GM19463 (cell line): ENCODE results near the gene SETD1B.
"Not testable (repeated sequence)": the region's sequence is repeated elsewhere in the genome, so short reads cannot be mapped to it uniquely, and the experiment has no call there.

Experiments
- ATAC-seq: cut with Tn5 transposase; IDR thresholded peaks from one replicate; pipeline ENCODE4 v1.9.1; 2021; ENCODE audit warnings: mild to moderate bottlenecking, moderate library complexity; ENCODE audit not compliant: unreplicated experiment

SETD1B gene

GRCh38 chr12:121845701-121846100, 41.9 kb downstream of the SETD1B start:
- no peak for ATAC-seq

GRCh38 chr12:121849211-121849610, 45.4 kb downstream of the SETD1B start:
- no peak for ATAC-seq

GRCh38 chr12:121849665-121850064, 45.9 kb downstream of the SETD1B start:
- ATAC-seq: no peak

GRCh38 chr12:121852392-121852791, 48.6 kb downstream of the SETD1B start:
- not testable (repeated sequence) for ATAC-seq

GRCh38 chr12:121857322-121858246, 53.8 kb downstream of the SETD1B start:
- ATAC-seq: no peak

- ATAC-seq: no peak
These were observed 54.5 kb downstream of the SETD1B start for GRCh38 chr12:121858318-121858661.

GRCh38 chr12:121858662-121859572, 55.1 kb downstream of the SETD1B start, which contains the start of gene HPD:
TSS of gene HPD (minus strand) at chr12:121858859. CDS start at chr12:121858823, 36 bp downstream.
- ATAC-seq: no peak

- no peak for ATAC-seq
These were observed 56.4 kb downstream of the SETD1B start for GRCh38 chr12:121860257-121860656.

GRCh38 chr12:121860699-121861098, 56.9 kb downstream of the SETD1B start:
- ATAC-seq: not testable (repeated sequence)

- ATAC-seq: no peak
These were observed 57.9 kb downstream of the SETD1B start for GRCh38 chr12:121861636-121862254.

- no peak for ATAC-seq
These were observed 62.5 kb downstream of the SETD1B start for GRCh38 chr12:121866331-121866730.

- not testable (repeated sequence) for ATAC-seq
These were observed 65.4 kb downstream of the SETD1B start for GRCh38 chr12:121869229-121869628.

- no peak for ATAC-seq
These were observed 67.7 kb downstream of the SETD1B start for GRCh38 chr12:121871467-121871866.

GRCh38 chr12:121872546-121873215, 68.9 kb downstream of the SETD1B start:
- ATAC-seq: no peak

GRCh38 chr12:121873216-121873569, 69.4 kb downstream of the SETD1B start:
- ATAC-seq: no peak

GRCh38 chr12:121874071-121874470, 70.3 kb downstream of the SETD1B start:
- ATAC-seq: no peak

GRCh38 chr12:121875582-121875981, 71.8 kb downstream of the SETD1B start:
- ATAC-seq: no peak

- not testable (repeated sequence) for ATAC-seq
These were observed 72.3 kb downstream of the SETD1B start for GRCh38 chr12:121876080-121876447.
